Liver (tissue), 9 donors: ENCODE measurements around the gene KCNN3. TPM values are rescaled to one million over a fixed set of nuclear protein-coding genes. Genes with fewer than 3 reads are reported as not detected.

Source experiments
- DNase-seq: peaks from one replicate; pipeline ENCODE4 v3.0.0-alpha.2; 2017; ENCODE audit warnings: low spot score
- H3K27ac ChIP-seq, 2 donors: one replicate each; pipeline ENCODE4 v1.7.0; 2013; ENCODE audit warnings: inconsistent platforms in 2 of 2, low read length in 2 of 2, control low read depth in 1 of 2, low read depth in 1 of 2, mild to moderate bottlenecking in 1 of 2
- H3K27me3 ChIP-seq, 4 donors: one replicate each; pipeline versions ENCODE4 v1.6.1 to v1.7.0; 2013; ENCODE audit warnings: low read length in 3 of 4, inconsistent platforms in 1 of 4, mild to moderate bottlenecking in 1 of 4, moderate library complexity in 1 of 4; ENCODE audit not compliant: control insufficient read depth in 4 of 4, insufficient read depth in 4 of 4
- H3K36me3 ChIP-seq, 4 donors: one replicate each; pipeline versions ENCODE4 v1.6.1 to v1.7.0; 2013; ENCODE audit warnings: low read length in 3 of 4, mild to moderate bottlenecking in 3 of 4, low read depth in 1 of 4, moderate library complexity in 1 of 4; ENCODE audit not compliant: control insufficient read depth in 4 of 4, insufficient read depth in 3 of 4
- H3K4me1 ChIP-seq, 4 donors: one replicate each; pipeline versions ENCODE4 v1.6.1 to v1.7.0; 2013; ENCODE audit warnings: low read length in 3 of 4, mild to moderate bottlenecking in 3 of 4, moderate library complexity in 1 of 4; ENCODE audit not compliant: control insufficient read depth in 4 of 4, insufficient read depth in 4 of 4
- H3K4me3 ChIP-seq, 3 donors: one replicate each; pipeline versions ENCODE4 v1.6.1 to v1.7.0; 2013; ENCODE audit warnings: low read length in 3 of 3, control low read depth in 1 of 3, low read depth in 1 of 3, mild to moderate bottlenecking in 1 of 3
- H3K9ac ChIP-seq, 2 donors: one replicate each; pipeline ENCODE4 v1.7.0; 2013; ENCODE audit warnings: low read length in 2 of 2, mild to moderate bottlenecking in 2 of 2, moderate library complexity in 2 of 2, control low read depth in 1 of 2, low read depth in 1 of 2
- H3K9me3 ChIP-seq, 4 donors: one replicate each; pipeline versions ENCODE4 v1.6.1 to v1.7.0; 2013; ENCODE audit warnings: low read length in 3 of 4; ENCODE audit not compliant: control insufficient read depth in 4 of 4
- EGR1 ChIP-seq, 2 donors: IDR thresholded peaks; 2 replicates each; pipeline ENCODE4 v1.6.1; 2016 to 2018; ENCODE audit warnings: antibody characterized with exemption in 2 of 2, low read depth in 2 of 2
- FOXA1 ChIP-seq: IDR thresholded peaks from 2 replicates; pipeline ENCODE4 v1.6.1; 2016; ENCODE audit warnings: antibody characterized with exemption
- FOXA2 ChIP-seq: IDR thresholded peaks from 2 replicates; pipeline ENCODE4 v1.6.1; 2016; ENCODE audit warnings: antibody characterized with exemption
- GABPA ChIP-seq, 2 donors: IDR thresholded peaks in 1 of 2; conservative IDR thresholded peaks in 1 of 2; 2 replicates each; pipeline ENCODE4 v1.6.1; 2016; ENCODE audit warnings: antibody characterized with exemption in 2 of 2, mild to moderate bottlenecking in 1 of 2, moderate library complexity in 1 of 2
- HNF4A ChIP-seq, 2 donors: conservative IDR thresholded peaks; 2 replicates each; pipeline ENCODE4 v1.6.1; 2016; ENCODE audit warnings: antibody characterized with exemption in 2 of 2, mild to moderate bottlenecking in 2 of 2
- HNF4G ChIP-seq: IDR thresholded peaks from 2 replicates; pipeline ENCODE4 v1.6.1; 2016; ENCODE audit warnings: antibody characterized with exemption
- JUND ChIP-seq, 2 donors: IDR thresholded peaks; 2 replicates each; pipeline ENCODE4 v1.6.1; 2016; ENCODE audit warnings: antibody characterized with exemption in 2 of 2
- NR2F2 ChIP-seq: IDR thresholded peaks from 2 replicates; pipeline ENCODE4 v1.6.1; 2016; ENCODE audit warnings: antibody characterized with exemption
- RAD21 ChIP-seq, 2 donors: IDR thresholded peaks; 2 replicates each; pipeline ENCODE4 v1.6.1; 2016; ENCODE audit warnings: antibody characterized with exemption in 2 of 2, mild to moderate bottlenecking in 2 of 2
- SP1 ChIP-seq: IDR thresholded peaks from 2 replicates; pipeline ENCODE4 v1.6.1; 2018; ENCODE audit warnings: antibody characterized with exemption, mild to moderate bottlenecking
- TAF1 ChIP-seq: conservative IDR thresholded peaks from 2 replicates; pipeline ENCODE4 v1.6.1; 2016; ENCODE audit warnings: antibody characterized with exemption, mild to moderate bottlenecking
- YY1 ChIP-seq: IDR thresholded peaks from 2 replicates; pipeline ENCODE4 v1.6.1; 2016; ENCODE audit warnings: antibody characterized with exemption, mild to moderate bottlenecking
- WGBS: extraction: QIAGEN DNeasy Blood & Tissue Kit; methylation state at CpG from one replicate; pipeline ENCODE4 v1.1.7; 2013; 5-methylcytosine and 5-hydroxymethylcytosine counted together
- polyA plus RNA-seq, 2 donors: library from polyadenylated mRNA; stranded (reverse) in 1 of 2; unstranded in 1 of 2; fragments of 200-250 nt in 1 of 2; fragments of >200 nt in 1 of 2; fragmentation: Nextera tagmentation in 1 of 2; extraction: Ambion mirVana in 1 of 2; gene quantifications; one replicate each; pipeline versions ENCODE4 v1.2.1 to v1.2.3, GENCODE V29; 2013 to 2015
- total RNA-seq, 2 donors: library from RNA; depleted of rRNA; stranded (reverse); fragments of >200 nt; gene quantifications; one replicate each; pipeline ENCODE4 v1.2.3, GENCODE V29; 2014
- TF ChIP-seq, protein P1 (sequence below): IDR thresholded peaks from 2 replicates; pipeline ENCODE4 v1.6.1; 2016; ENCODE audit warnings: antibody characterized with exemption
- TF ChIP-seq, protein P2 (sequence below): IDR thresholded peaks from 2 replicates; pipeline ENCODE4 v1.6.1; 2016; ENCODE audit warnings: antibody characterized with exemption
- TF ChIP-seq, protein P3 (sequence below): IDR thresholded peaks from 2 replicates; pipeline ENCODE4 v1.6.1; 2016; ENCODE audit warnings: antibody characterized with exemption
- TF ChIP-seq, protein P4 (sequence below): fragments of 150-350 bp; IDR thresholded peaks from 2 replicates; pipeline ENCODE4 v1.5.1; 2017; ENCODE audit warnings: improper control_type of control experiment, low read depth, low read length; ENCODE audit not compliant: missing input control
- donor health status: healthy.
- donor health status: healthy.
- donor health status: healthy.
- donor health status: healthy.
- donor health status: healthy.

KCNN3 gene
- total and polyA plus RNA-seq, 4 donors = 0.09 to 0.68 (median 0.15) TPM

DNA sequence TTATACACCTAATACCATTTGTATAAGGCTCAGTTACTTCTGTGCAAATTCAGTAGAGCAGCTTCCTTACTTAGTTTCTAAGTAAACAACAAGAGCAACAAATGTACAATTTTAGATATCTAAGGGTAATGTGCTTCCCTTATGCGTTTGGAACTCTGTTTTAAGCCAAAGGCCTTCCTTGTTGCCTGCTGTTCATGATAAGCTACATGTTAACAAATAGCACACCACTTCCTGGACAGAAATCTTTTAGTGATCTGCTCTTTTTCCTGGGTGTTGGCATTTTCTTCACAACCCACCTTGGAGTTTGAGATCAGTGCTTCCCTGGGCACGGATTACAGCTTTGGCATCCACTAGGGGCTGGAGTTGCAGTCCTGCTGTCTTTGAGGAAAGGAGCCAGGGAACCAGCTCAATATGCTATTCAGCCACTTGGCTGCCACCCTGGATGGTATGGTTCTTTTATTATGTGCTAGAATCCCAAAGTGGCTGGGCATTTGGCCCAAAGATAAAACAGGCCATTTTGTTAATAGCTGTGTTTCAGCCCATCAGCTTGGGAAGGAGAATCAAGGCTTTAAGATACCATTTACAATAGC, 206.5 kb downstream of the KCNN3 start:
- WGBS = 43% methylated on average over 2 of the region's 2 CpGs
- no peak overlapping the region for H3K4me3 ChIP-seq
- H3K9ac ChIP-seq = peak overlapping the region in 1 of 2 donors; percentile 32
- TF ChIP-seq, protein P1, sequence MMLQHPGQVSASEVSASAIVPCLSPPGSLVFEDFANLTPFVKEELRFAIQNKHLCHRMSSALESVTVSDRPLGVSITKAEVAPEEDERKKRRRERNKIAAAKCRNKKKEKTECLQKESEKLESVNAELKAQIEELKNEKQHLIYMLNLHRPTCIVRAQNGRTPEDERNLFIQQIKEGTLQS = no peak
- TF ChIP-seq HNF4G = no peak
- TF ChIP-seq, protein P2, sequence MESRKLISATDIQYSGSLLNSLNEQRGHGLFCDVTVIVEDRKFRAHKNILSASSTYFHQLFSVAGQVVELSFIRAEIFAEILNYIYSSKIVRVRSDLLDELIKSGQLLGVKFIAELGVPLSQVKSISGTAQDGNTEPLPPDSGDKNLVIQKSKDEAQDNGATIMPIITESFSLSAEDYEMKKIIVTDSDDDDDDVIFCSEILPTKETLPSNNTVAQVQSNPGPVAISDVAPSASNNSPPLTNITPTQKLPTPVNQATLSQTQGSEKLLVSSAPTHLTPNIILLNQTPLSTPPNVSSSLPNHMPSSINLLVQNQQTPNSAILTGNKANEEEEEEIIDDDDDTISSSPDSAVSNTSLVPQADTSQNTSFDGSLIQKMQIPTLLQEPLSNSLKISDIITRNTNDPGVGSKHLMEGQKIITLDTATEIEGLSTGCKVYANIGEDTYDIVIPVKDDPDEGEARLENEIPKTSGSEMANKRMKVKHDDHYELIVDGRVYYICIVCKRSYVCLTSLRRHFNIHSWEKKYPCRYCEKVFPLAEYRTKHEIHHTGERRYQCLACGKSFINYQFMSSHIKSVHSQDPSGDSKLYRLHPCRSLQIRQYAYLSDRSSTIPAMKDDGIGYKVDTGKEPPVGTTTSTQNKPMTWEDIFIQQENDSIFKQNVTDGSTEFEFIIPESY = no peak
- H3K27ac ChIP-seq = no peak overlapping the region
- H3K27me3 ChIP-seq = no peaks in the 10 kb centered on the region
- H3K4me1 ChIP-seq = no peaks in the 10 kb centered on the region
- H3K36me3 ChIP-seq = no peaks in the 10 kb centered on the region
- H3K9me3 ChIP-seq = no peaks in the 10 kb centered on the region
- no peak for DNase-seq

GRCh38 chr1:154661110-154661509, 209.0 kb downstream of the KCNN3 start:
- TF ChIP-seq, protein P3, sequence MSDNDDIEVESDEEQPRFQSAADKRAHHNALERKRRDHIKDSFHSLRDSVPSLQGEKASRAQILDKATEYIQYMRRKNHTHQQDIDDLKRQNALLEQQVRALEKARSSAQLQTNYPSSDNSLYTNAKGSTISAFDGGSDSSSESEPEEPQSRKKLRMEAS = no peak
- TF ChIP-seq, protein P2 = no peak
- TF ChIP-seq HNF4A (conservative IDR thresholded peaks at IDR 0.05) (no peak), RAD21 (IDR thresholded peaks at IDR 0.05) (no peak)
- TF ChIP-seq, protein P1 = no peak
- no peaks in the 10 kb centered on the region for H3K36me3 ChIP-seq
- H3K9ac ChIP-seq = no peak overlapping the region
- no peak for DNase-seq
- no peaks in the 10 kb centered on the region for H3K9me3 ChIP-seq
- H3K4me1 ChIP-seq = no peaks in the 10 kb centered on the region
- 72% methylated on average over 2 of the region's 2 CpGs for WGBS
- H3K27ac ChIP-seq = no peak overlapping the region
- peaks cover 0 to 4% (median 0%) of the 10 kb centered on the region in 4 donors for H3K27me3 ChIP-seq
- H3K4me3 ChIP-seq = no peak overlapping the region

- Histone ChIP-seq H3K4me1 (no peaks in the 10 kb centered on the region), H3K9me3 (no peaks in the 10 kb centered on the region), H3K27me3 (peaks cover 0 to 4% (median 0%) of the 10 kb centered on the region in 4 donors), H3K27ac (no peak overlapping the region), H3K36me3 (no peaks in the 10 kb centered on the region), H3K9ac (no peak overlapping the region), H3K4me3 (no peak overlapping the region)
- WGBS = 71% methylated on average over 3 of the region's 3 CpGs
- DNase-seq = no peak
- TF ChIP-seq, protein P4, sequence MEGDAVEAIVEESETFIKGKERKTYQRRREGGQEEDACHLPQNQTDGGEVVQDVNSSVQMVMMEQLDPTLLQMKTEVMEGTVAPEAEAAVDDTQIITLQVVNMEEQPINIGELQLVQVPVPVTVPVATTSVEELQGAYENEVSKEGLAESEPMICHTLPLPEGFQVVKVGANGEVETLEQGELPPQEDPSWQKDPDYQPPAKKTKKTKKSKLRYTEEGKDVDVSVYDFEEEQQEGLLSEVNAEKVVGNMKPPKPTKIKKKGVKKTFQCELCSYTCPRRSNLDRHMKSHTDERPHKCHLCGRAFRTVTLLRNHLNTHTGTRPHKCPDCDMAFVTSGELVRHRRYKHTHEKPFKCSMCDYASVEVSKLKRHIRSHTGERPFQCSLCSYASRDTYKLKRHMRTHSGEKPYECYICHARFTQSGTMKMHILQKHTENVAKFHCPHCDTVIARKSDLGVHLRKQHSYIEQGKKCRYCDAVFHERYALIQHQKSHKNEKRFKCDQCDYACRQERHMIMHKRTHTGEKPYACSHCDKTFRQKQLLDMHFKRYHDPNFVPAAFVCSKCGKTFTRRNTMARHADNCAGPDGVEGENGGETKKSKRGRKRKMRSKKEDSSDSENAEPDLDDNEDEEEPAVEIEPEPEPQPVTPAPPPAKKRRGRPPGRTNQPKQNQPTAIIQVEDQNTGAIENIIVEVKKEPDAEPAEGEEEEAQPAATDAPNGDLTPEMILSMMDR = no peak
- TF ChIP-seq TAF1 (no peak), HNF4G (no peak), FOXA1 (no peak), YY1 (no peak), NR2F2 (no peak), GABPA (IDR thresholded peaks at IDR 0.05 in 1 of 2, conservative IDR thresholded peaks at IDR 0.05 in 1 of 2) (no peak), EGR1 (IDR thresholded peaks at IDR 0.05; ENCODE audit: low read depth in 2 of 2) (no peak), SP1 (no peak), HNF4A (conservative IDR thresholded peaks at IDR 0.05) (no peak), FOXA2 (no peak), JUND (IDR thresholded peaks at IDR 0.05) (no peak)
- TF ChIP-seq, protein P1 = no peak
- TF ChIP-seq, protein P2 = no peak
Observed at GRCh38 chr1:154659823-154660592, 210.1 kb downstream of the KCNN3 start.
